HepG2 (cell line): ENCODE data around the gene PPP2R2D. TPM values are rescaled to one million over a fixed set of nuclear protein-coding genes. Genes with fewer than 3 reads are reported as not detected.

Source experiments
- ATAC-seq: fragments of 200-7000 bp; cut with Tn5 transposase; 3 replicates; pipeline ENCODE4 v1.9.1; 2020; ENCODE audit warnings: mild to moderate bottlenecking, moderate library complexity
- BruUV-seq: library from RNA; stranded (reverse); fragments of 400-500 nt; replicated peaks from 2 replicates; lab custom pipeline; 2021; lab: Mats Ljungman, UMichigan
- CTCF ChIA-PET: fragments of 300-600 bp; formaldehyde crosslinking; extraction: SDS; loops from one replicate; lab custom pipeline; 2021; ENCODE audit warnings: low total read pairs, inconsistent platforms, low intra/inter-chr PET ratio; lab: Yijun Ruan, JAX
- POLR2A ChIA-PET: fragments of 350-600 bp; sonication (Branson Sonifier 250); formaldehyde crosslinking; loops from one replicate; lab custom pipeline; 2020; ENCODE audit warnings: antibody characterized with exemption, inconsistent platforms; lab: Yijun Ruan, JAX
- DNase-seq: peaks from one replicate; pipeline ENCODE4 v3.0.0-alpha.2; 2015; ENCODE audit warnings: low spot score
- FAIRE-seq: peaks from 3 replicates; lab custom pipeline; 2011; peaks lifted over from hg19 to GRCh38; lab: Jason Lieb, UNC
- H2AFZ ChIP-seq: one replicate; pipeline ENCODE4 v1.6.1; 2011; ENCODE audit warnings: low read length, inconsistent platforms
- H3K27ac ChIP-seq: fragments of 300-600 bp; 3 replicates; pipeline ENCODE4 v1.8.0; 2011; ENCODE audit warnings: mixed run types, mild to moderate bottlenecking, mixed read lengths, low read length, inconsistent platforms; ENCODE audit not compliant: insufficient read depth; ENCODE audit errors: extremely low read length
- H3K27me3 ChIP-seq, 2 experiments: fragments of 200-600 bp in 1 of 2; 2 replicates in 1 of 2; 3 replicates in 1 of 2; pipeline versions ENCODE4 v1.6.0 to v1.8.0; 2011; ENCODE audit warnings: low read length in 2 of 2, mild to moderate bottlenecking in 2 of 2, moderate library complexity in 2 of 2, inconsistent platforms in 1 of 2; ENCODE audit not compliant: insufficient read depth in 2 of 2, control insufficient read depth in 1 of 2
- H3K36me3 ChIP-seq, 2 experiments: fragments of 200-600 bp in 1 of 2; replicated peaks in 1 of 2; 2 replicates in 1 of 2; 3 replicates in 1 of 2; pipeline versions ENCODE4 v1.5.1 to v1.8.0; 2011; ENCODE audit warnings: low read length in 2 of 2, inconsistent platforms in 1 of 2; ENCODE audit not compliant: insufficient read depth in 2 of 2, control insufficient read depth in 1 of 2
- H3K4me1 ChIP-seq: 2 replicates; pipeline ENCODE4 v1.5.1; 2012; ENCODE audit warnings: low read length, inconsistent platforms; ENCODE audit not compliant: insufficient read depth
- H3K4me2 ChIP-seq: 2 replicates; pipeline ENCODE4 v1.6.0; 2011; ENCODE audit warnings: low read depth, low read length, inconsistent platforms
- H3K4me3 ChIP-seq, 3 experiments: fragments of 200-600 bp in 1 of 3; sonication (generic), shearing (Covaris generic) in 1 of 3; replicated peaks in 1 of 3; 2 replicates each; pipeline ENCODE4 v1.5.1; 2011 to 2016; ENCODE audit warnings: low read length in 3 of 3, inconsistent platforms in 2 of 3, low read depth in 2 of 3, mild to moderate bottlenecking in 2 of 3, control low read depth in 1 of 3, mixed read lengths in 1 of 3; ENCODE audit not compliant: insufficient read depth in 1 of 3
- H3K79me2 ChIP-seq: one replicate; pipeline ENCODE4 v1.6.1; 2011; ENCODE audit warnings: low read length, inconsistent platforms; ENCODE audit not compliant: insufficient read depth
- H3K9ac ChIP-seq: 2 replicates; pipeline ENCODE4 v1.6.0; 2011; ENCODE audit warnings: mild to moderate bottlenecking, low read depth, low read length, inconsistent platforms; ENCODE audit not compliant: insufficient read depth
- H3K9me3 ChIP-seq: 2 replicates; pipeline ENCODE4 v1.5.1; 2012; ENCODE audit warnings: mild to moderate bottlenecking, low read length
- H4K20me1 ChIP-seq: 2 replicates; pipeline ENCODE4 v1.6.0; 2011; ENCODE audit warnings: inconsistent platforms, mild to moderate bottlenecking, low read length, moderate library complexity; ENCODE audit not compliant: insufficient read depth
- ARID2 ChIP-seq: sonication (generic); formaldehyde crosslinking; IDR thresholded peaks from 2 replicates; pipeline ENCODE4 v1.8.1; 2022; ENCODE audit warnings: mild to moderate bottlenecking, missing genetic modification reagents, borderline replicate concordance
- CBX2 ChIP-seq, 2 experiments: fragments of 200-600 bp in 1 of 2; sonication (generic); formaldehyde crosslinking in 1 of 2; IDR thresholded peaks; 2 replicates each; pipeline versions ENCODE4 v1.7.0 to v1.8.1; 2018 to 2022; ENCODE audit warnings: low read depth in 2 of 2, low read length in 1 of 2, mild to moderate bottlenecking in 1 of 2, missing genetic modification reagents in 1 of 2
- CBX5 ChIP-seq: sonication (generic); formaldehyde crosslinking; IDR thresholded peaks from 2 replicates; pipeline ENCODE4 v1.4.0; 2020; ENCODE audit warnings: missing genetic modification reagents, borderline replicate concordance
- EEA1 ChIP-seq: sonication (generic); formaldehyde crosslinking; IDR thresholded peaks from 2 replicates; pipeline ENCODE4 v1.5.1; 2020; ENCODE audit warnings: mild to moderate bottlenecking, missing genetic modification reagents, borderline replicate concordance
- GATA4 ChIP-seq: sonication (generic); IDR thresholded peaks from 2 replicates; pipeline ENCODE4 v1.6.1; 2016; ENCODE audit warnings: antibody characterized with exemption, low read depth, borderline replicate concordance
- KDM4B ChIP-seq: sonication (generic); formaldehyde crosslinking; IDR thresholded peaks from 2 replicates; pipeline ENCODE4 v1.4.0; 2020; ENCODE audit warnings: missing genetic modification reagents
- PLSCR1 ChIP-seq: sonication (generic); formaldehyde crosslinking; IDR thresholded peaks from 2 replicates; pipeline ENCODE4 v1.5.0; 2020; ENCODE audit warnings: missing genetic modification reagents, mild to moderate bottlenecking, borderline replicate concordance
- ZBTB37 ChIP-seq: sonication (generic); formaldehyde crosslinking; IDR thresholded peaks from 2 replicates; pipeline ENCODE4 v1.4.0; 2020; ENCODE audit warnings: mild to moderate bottlenecking, missing genetic modification reagents
- ZBTB43 ChIP-seq: sonication (generic); formaldehyde crosslinking; conservative IDR thresholded peaks from 2 replicates; pipeline ENCODE4 v1.4.0; 2020; ENCODE audit warnings: missing genetic modification reagents
- WGBS: methylation state at CpG from one replicate; pipeline ENCODE4 v1.1.6; 2017; ENCODE audit warnings: low lambda C conversion rate; 5-methylcytosine and 5-hydroxymethylcytosine counted together
- in situ Hi-C: cut with HindIII; loops from 2 replicates; pipeline ENCODE4 v1.10.0; 2017; ENCODE audit warnings: low pct_unique_long_range_greater_than_20kb; ENCODE audit not compliant: extremely low pct_ligation_motif_present
- intact Hi-C: fragments of 100-400 bp; cut with micrococcal nuclease; formaldehyde crosslinking; loops from one replicate; pipeline ENCODE4 v1.10.0; 2022; ENCODE audit not compliant: unreplicated experiment
- polyA plus RNA-seq, 8 experiments: library from polyadenylated mRNA; depleted of rRNA in 3 of 8; stranded (reverse) in 7 of 8; unstranded in 1 of 8; fragments of >200 nt; fragmentation: Illumina TruSeq in 4 of 8; extraction: Trizol in 4 of 8; gene quantifications; 2 replicates each; pipeline versions ENCODE4 v1.2.1 to v1.2.3, GENCODE V29; 2011 to 2016; ENCODE audit warnings: low read depth in 4 of 8, missing spikeins in 1 of 8, mixed read lengths in 1 of 8; ENCODE audit not compliant: insufficient read depth in 1 of 8
- total RNA-seq, 5 experiments: library from RNA; depleted of rRNA; stranded (reverse); fragments of >200 nt; fragmentation: Illumina TruSeq; extraction: Trizol; gene quantifications; 2 replicates each; pipeline ENCODE4 v1.2.3, GENCODE V29; 2016; ENCODE audit warnings: low read depth in 1 of 5

PPP2R2D gene
- total and polyA plus RNA-seq, 2 of the 13 experiments (the other 11 are each of a cell fraction or from before 2014, with no cell fraction given) = 32.7 to 33.2 TPM

DNA sequence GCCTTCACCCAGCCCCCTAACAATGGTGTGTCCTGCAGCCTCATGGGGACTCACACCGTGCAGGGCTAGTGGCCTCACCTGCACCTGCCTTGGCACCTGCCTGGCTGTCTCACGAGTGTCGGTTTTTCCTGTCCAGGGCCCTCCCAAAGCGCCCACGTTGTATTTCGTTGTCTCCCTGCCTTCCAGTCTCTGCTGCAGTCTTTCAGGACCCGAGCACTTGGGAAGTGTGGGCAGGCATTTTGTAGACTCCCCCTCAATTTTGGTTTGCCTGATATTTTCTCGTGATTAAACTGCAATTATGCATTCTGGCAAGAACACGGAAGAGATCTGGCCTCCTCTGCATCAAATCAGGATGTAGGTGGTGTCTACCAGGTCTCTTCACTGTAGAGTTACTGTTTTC, 63.0 kb downstream of the PPP2R2D start:
- no peak for FAIRE-seq
- no peak for DNase-seq
- H3K9me3 ChIP-seq = no peaks in the 10 kb centered on the region
- H3K4me3 ChIP-seq = no peak overlapping the region
- no peak overlapping the region for H3K4me2 ChIP-seq
- BruUV-seq = no TSS peak
- ChIA-PET CTCF (no interaction called here), POLR2A (no interaction called here)
- 93% methylated on average over 9 of the region's 9 CpGs for WGBS
- H3K36me3 ChIP-seq = peaks cover 2 to 13% of the 10 kb centered on the region in 2 experiments; a peak in 4 of 5 replicates
- H4K20me1 ChIP-seq = peaks cover 6% of the 10 kb centered on the region; the same call in 1 of the 2 replicates
- no peak overlapping the region for H2AFZ ChIP-seq
- H3K27me3 ChIP-seq = no peaks in the 10 kb centered on the region
- H3K9ac ChIP-seq = no peak overlapping the region
- in situ Hi-C loops = no loop called here
- H3K27ac ChIP-seq = no peak overlapping the region
- ATAC-seq = no peak
- intact Hi-C loops = no loop called here
- TF ChIP-seq ARID2 (CRISPR knock-in tag) (no peak), CBX5 (CRISPR knock-in tag) (no peak), PLSCR1 (CRISPR knock-in tag) (no peak), ZBTB37 (CRISPR knock-in tag) (no peak), ZBTB43 (CRISPR knock-in tag) (no peak), CBX2 (IDR thresholded peaks at IDR 0.05; ENCODE audit: low read depth, low read length) (no peak), CBX2 (CRISPR knock-in tag; IDR thresholded peaks at IDR 0.05; ENCODE audit: low read depth) (no peak), GATA4 (no peak), EEA1 (CRISPR knock-in tag) (no peak), KDM4B (CRISPR knock-in tag) (no peak)
- TF ChIP-seq, all 625 proteins: peak for 0
- Histone ChIP-seq H3K4me1 (no peaks in the 10 kb centered on the region), H3K79me2 (no peaks in the 10 kb centered on the region)
